Esophagus squamous epithelium (tissue), 4 donors: ENCODE data around the gene AHI1.

Source experiments
- CTCF ChIP-seq, 6 experiments: fragments of 450-650 bp in 4 of 6; fragments of 200-600 bp in 2 of 6; sonication (generic) in 2 of 6; IDR thresholded peaks; one replicate each; pipeline ENCODE4 v1.5.1; 2016 to 2019; ENCODE audit warnings: antibody characterized with exemption in 6 of 6, mild to moderate bottlenecking in 4 of 6, moderate library complexity in 4 of 6
- POLR2A ChIP-seq, 4 donors: fragments of 450-650 bp; IDR thresholded peaks; one replicate each; pipeline ENCODE4 v1.6.1; 2017; ENCODE audit warnings: antibody characterized with exemption in 4 of 4, mild to moderate bottlenecking in 4 of 4, moderate library complexity in 3 of 4

GRCh38 chr6:135372758-135373157, 124.8 kb downstream of the AHI1 start:
- no peak for TF ChIP-seq CTCF (IDR thresholded peaks at IDR 0.05)
- no peak for TF ChIP-seq POLR2A (IDR thresholded peaks at IDR 0.05)
